H1 (cell line): ENCODE data around the gene SPTBN1.

ENCODE experiments used
- EZH2 ChIP-seq: fragments of 200-600 bp; sonication (generic); IDR thresholded peaks from 2 replicates; pipeline ENCODE4 v1.7.1; 2012; ENCODE audit warnings: low read depth, mild to moderate bottlenecking, moderate library complexity, low read length, inconsistent platforms; ENCODE audit not compliant: severe bottlenecking
- FOSL1 ChIP-seq: IDR thresholded peaks from 2 replicates; pipeline ENCODE4 v1.6.1; 2011; ENCODE audit warnings: mild to moderate bottlenecking, low read depth, low read length, moderate library complexity; ENCODE audit not compliant: insufficient read depth
- KDM1A ChIP-seq: fragments of 200-600, 300-600 bp; sonication (generic); IDR thresholded peaks from 2 replicates; pipeline ENCODE4 v1.7.1; 2016; ENCODE audit warnings: mild to moderate bottlenecking, low read length, borderline replicate concordance
- KDM5A ChIP-seq: fragments of 200-600 bp; IDR thresholded peaks from 2 replicates; pipeline ENCODE4 v1.7.1; 2012; ENCODE audit warnings: mild to moderate bottlenecking, low read length, inconsistent platforms, mixed read lengths
- POLR2AphosphoS5 ChIP-seq: IDR thresholded peaks from 2 replicates; pipeline ENCODE4 v1.6.1; 2011; ENCODE audit warnings: low read depth, low read length
- RAD21 ChIP-seq, 2 experiments: IDR thresholded peaks in 1 of 2; conservative IDR thresholded peaks in 1 of 2; 2 replicates each; pipeline ENCODE4 v1.6.1; 2011; ENCODE audit warnings: low read depth in 2 of 2, low read length in 2 of 2, improper control_type of control experiment in 1 of 2, inconsistent platforms in 1 of 2, mild to moderate bottlenecking in 1 of 2, moderate library complexity in 1 of 2
- RBBP5 ChIP-seq: IDR thresholded peaks from 2 replicates; pipeline ENCODE4 v1.7.1; 2012; ENCODE audit warnings: low read depth, mild to moderate bottlenecking, inconsistent platforms, low read length, moderate library complexity, borderline replicate concordance
- SIX5 ChIP-seq: IDR thresholded peaks from 2 replicates; pipeline ENCODE4 v1.6.1; 2011; ENCODE audit warnings: mild to moderate bottlenecking, low read depth, low read length
- TF ChIP-seq, protein P1 (sequence below): IDR thresholded peaks from 2 replicates; pipeline ENCODE4 v1.6.1; 2011; ENCODE audit warnings: low read depth, mild to moderate bottlenecking, low read length; ENCODE audit not compliant: insufficient read depth
- TF ChIP-seq, protein P2 (sequence below), 3 experiments: IDR thresholded peaks; 1 replicate in 2 of 3; 2 replicates in 1 of 3; pipeline versions ENCODE4 v1.5.1 to v1.6.1; 2011; ENCODE audit warnings: low read length in 3 of 3, mild to moderate bottlenecking in 3 of 3, inconsistent platforms in 2 of 3, low read depth in 1 of 3, moderate library complexity in 1 of 3; ENCODE audit not compliant: insufficient read depth in 1 of 3; ENCODE audit errors: control extremely low read depth in 1 of 3
- TF ChIP-seq, protein P3 (sequence below): IDR thresholded peaks from 2 replicates; pipeline ENCODE4 v1.6.1; 2011; ENCODE audit warnings: low read length, improper control_type of control experiment
- TF ChIP-seq, protein P4 (sequence below): IDR thresholded peaks from 2 replicates; pipeline ENCODE4 v1.6.1; 2012; ENCODE audit warnings: inconsistent platforms
- TF ChIP-seq, protein P5 (sequence below): IDR thresholded peaks from 2 replicates; pipeline ENCODE4 v1.6.1; 2012; ENCODE audit warnings: low read length, inconsistent platforms
- TF ChIP-seq, protein P6 (sequence below): IDR thresholded peaks from 2 replicates; pipeline ENCODE4 v1.6.1; 2012; ENCODE audit warnings: inconsistent platforms

DNA sequence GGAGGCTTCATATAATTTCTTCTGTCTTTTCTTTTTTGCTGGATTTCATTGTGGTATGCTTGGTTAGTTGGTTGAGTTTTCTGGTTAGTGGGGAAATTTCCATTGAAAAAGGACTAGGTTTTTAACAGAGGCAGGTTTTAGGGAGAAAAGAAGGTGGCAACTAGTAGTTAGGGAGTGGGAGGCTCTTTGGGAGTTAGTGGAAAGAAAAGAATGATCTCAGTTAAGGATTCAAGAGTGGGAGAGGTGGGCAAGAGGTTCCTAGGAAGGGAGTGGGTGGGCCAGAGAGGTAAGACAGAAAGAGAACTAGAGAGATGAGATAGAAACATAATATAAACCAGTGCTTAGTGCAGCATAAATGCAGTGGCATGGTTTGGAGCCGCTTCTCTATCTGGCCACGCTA, 96.9 kb downstream of the SPTBN1 start:
- TF ChIP-seq, protein P1, sequence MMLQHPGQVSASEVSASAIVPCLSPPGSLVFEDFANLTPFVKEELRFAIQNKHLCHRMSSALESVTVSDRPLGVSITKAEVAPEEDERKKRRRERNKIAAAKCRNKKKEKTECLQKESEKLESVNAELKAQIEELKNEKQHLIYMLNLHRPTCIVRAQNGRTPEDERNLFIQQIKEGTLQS, result no peak
- TF ChIP-seq, protein P2, sequence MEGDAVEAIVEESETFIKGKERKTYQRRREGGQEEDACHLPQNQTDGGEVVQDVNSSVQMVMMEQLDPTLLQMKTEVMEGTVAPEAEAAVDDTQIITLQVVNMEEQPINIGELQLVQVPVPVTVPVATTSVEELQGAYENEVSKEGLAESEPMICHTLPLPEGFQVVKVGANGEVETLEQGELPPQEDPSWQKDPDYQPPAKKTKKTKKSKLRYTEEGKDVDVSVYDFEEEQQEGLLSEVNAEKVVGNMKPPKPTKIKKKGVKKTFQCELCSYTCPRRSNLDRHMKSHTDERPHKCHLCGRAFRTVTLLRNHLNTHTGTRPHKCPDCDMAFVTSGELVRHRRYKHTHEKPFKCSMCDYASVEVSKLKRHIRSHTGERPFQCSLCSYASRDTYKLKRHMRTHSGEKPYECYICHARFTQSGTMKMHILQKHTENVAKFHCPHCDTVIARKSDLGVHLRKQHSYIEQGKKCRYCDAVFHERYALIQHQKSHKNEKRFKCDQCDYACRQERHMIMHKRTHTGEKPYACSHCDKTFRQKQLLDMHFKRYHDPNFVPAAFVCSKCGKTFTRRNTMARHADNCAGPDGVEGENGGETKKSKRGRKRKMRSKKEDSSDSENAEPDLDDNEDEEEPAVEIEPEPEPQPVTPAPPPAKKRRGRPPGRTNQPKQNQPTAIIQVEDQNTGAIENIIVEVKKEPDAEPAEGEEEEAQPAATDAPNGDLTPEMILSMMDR (IDR thresholded peaks at IDR 0.05; ENCODE audit: control extremely low read depth in 1 of 3, insufficient read depth in 1 of 3, low read depth in 1 of 3, low read length in 3 of 3), result no peak
- TF ChIP-seq POLR2AphosphoS5 (no peak), RAD21 (IDR thresholded peaks at IDR 0.05 in 1 of 2, conservative IDR thresholded peaks at IDR 0.05 in 1 of 2; ENCODE audit: low read depth in 2 of 2, low read length in 2 of 2) (no peak), SIX5 (no peak), FOSL1 (no peak), RBBP5 (no peak), EZH2 (no peak), KDM1A (no peak), KDM5A (no peak)
- TF ChIP-seq, protein P3, sequence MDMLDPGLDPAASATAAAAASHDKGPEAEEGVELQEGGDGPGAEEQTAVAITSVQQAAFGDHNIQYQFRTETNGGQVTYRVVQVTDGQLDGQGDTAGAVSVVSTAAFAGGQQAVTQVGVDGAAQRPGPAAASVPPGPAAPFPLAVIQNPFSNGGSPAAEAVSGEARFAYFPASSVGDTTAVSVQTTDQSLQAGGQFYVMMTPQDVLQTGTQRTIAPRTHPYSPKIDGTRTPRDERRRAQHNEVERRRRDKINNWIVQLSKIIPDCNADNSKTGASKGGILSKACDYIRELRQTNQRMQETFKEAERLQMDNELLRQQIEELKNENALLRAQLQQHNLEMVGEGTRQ, result no peak
- TF ChIP-seq, protein P4, sequence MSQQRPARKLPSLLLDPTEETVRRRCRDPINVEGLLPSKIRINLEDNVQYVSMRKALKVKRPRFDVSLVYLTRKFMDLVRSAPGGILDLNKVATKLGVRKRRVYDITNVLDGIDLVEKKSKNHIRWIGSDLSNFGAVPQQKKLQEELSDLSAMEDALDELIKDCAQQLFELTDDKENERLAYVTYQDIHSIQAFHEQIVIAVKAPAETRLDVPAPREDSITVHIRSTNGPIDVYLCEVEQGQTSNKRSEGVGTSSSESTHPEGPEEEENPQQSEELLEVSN, result no peak
- TF ChIP-seq, protein P5, sequence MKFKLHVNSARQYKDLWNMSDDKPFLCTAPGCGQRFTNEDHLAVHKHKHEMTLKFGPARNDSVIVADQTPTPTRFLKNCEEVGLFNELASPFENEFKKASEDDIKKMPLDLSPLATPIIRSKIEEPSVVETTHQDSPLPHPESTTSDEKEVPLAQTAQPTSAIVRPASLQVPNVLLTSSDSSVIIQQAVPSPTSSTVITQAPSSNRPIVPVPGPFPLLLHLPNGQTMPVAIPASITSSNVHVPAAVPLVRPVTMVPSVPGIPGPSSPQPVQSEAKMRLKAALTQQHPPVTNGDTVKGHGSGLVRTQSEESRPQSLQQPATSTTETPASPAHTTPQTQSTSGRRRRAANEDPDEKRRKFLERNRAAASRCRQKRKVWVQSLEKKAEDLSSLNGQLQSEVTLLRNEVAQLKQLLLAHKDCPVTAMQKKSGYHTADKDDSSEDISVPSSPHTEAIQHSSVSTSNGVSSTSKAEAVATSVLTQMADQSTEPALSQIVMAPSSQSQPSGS, result no peak
- TF ChIP-seq, protein P6, sequence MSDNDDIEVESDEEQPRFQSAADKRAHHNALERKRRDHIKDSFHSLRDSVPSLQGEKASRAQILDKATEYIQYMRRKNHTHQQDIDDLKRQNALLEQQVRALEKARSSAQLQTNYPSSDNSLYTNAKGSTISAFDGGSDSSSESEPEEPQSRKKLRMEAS, result no peak
